ENCODE data around the gene SLC6A8.

- TF ChIP-seq CTCF (IDR thresholded peaks at IDR 0.05) (no peak), POLR2A (IDR thresholded peaks at IDR 0.05) (no peak)
Measured at GRCh38 chrX:153685156-153685536, 2.6 kb upstream of the SLC6A8 start.
